T-cell (primary cell): ENCODE measurements around the gene MYLK4. TPM values are rescaled to one million over a fixed set of nuclear protein-coding genes. Genes with fewer than 3 reads are reported as not detected.

Experiments used
- ATAC-seq, 4 experiments: fragments of 200-7000 bp in 3 of 4; fragments of 150-1000 bp in 1 of 4; cut with Tn5 transposase; replicated peaks in 1 of 4; 1 replicate in 3 of 4; 2 replicates in 1 of 4; pipeline ENCODE4 v1.10.0; 2021; ENCODE audit warnings: moderate library complexity in 3 of 4, mild to moderate bottlenecking in 2 of 4, moderate number of reproducible peaks in 1 of 4
- CTCF ChIA-PET, 2 donors: fragments of 300-600 bp; sonication (Branson Sonifier 250); formaldehyde crosslinking; loops; one replicate each; lab custom pipeline; 2022; ENCODE audit warnings: antibody characterized with exemption in 2 of 2; lab: Charles Lee
- POLR2A ChIA-PET, 2 donors: fragments of 300-600 bp; sonication (Branson Sonifier 250); formaldehyde crosslinking; loops; one replicate each; lab custom pipeline; 2022; ENCODE audit warnings: antibody characterized with exemption in 2 of 2; lab: Charles Lee
- DNase-seq, 35 experiments: peaks; one replicate each; pipeline versions ENCODE4 v3.0.0 to v3.0.0-alpha.2; 2013 to 2023
- H3K27ac ChIP-seq: one replicate; pipeline ENCODE4 v1.5.1; 2013; ENCODE audit warnings: low read length
- H3K27me3 ChIP-seq, 2 experiments: replicated peaks in 1 of 2; 1 replicate in 1 of 2; 2 replicates in 1 of 2; pipeline versions ENCODE4 v1.6.1 to v1.7.0; 2013; ENCODE audit warnings: low read length in 1 of 2, mixed read lengths in 1 of 2; ENCODE audit not compliant: control insufficient read depth in 2 of 2, insufficient read depth in 2 of 2; ENCODE audit errors: extremely low read depth in 1 of 2
- H3K36me3 ChIP-seq, 2 donors: 1 replicate in 1 of 2; 2 replicates in 1 of 2; pipeline versions ENCODE4 v1.6.1 to v1.7.0; 2013; ENCODE audit warnings: low read length in 1 of 2; ENCODE audit not compliant: control insufficient read depth in 2 of 2, insufficient read depth in 1 of 2; ENCODE audit errors: extremely low read depth in 1 of 2
- H3K4me1 ChIP-seq, 2 experiments: 1 replicate in 1 of 2; 2 replicates in 1 of 2; pipeline versions ENCODE4 v1.6.1 to v1.7.0; 2013; ENCODE audit warnings: low read length in 2 of 2, mixed read lengths in 1 of 2; ENCODE audit not compliant: insufficient read depth in 2 of 2, control insufficient read depth in 1 of 2; ENCODE audit errors: extremely low read depth in 1 of 2
- H3K4me3 ChIP-seq, 2 donors: 1 replicate in 1 of 2; 2 replicates in 1 of 2; pipeline versions ENCODE4 v1.5.1 to v1.7.0; 2013; ENCODE audit warnings: mild to moderate bottlenecking in 2 of 2, low read length in 1 of 2, moderate library complexity in 1 of 2; ENCODE audit not compliant: control insufficient read depth in 1 of 2; ENCODE audit errors: extremely low read depth in 1 of 2
- H3K9me3 ChIP-seq: 2 replicates; pipeline ENCODE4 v1.7.0; 2013
- H3K27ac Mint-ChIP-seq, 2 donors: one replicate each; pipeline ENCODE4 v1.8.0; 2020 to 2021; ENCODE audit warnings: mild to moderate bottlenecking in 2 of 2, mixed read lengths in 2 of 2
- H3K27me3 Mint-ChIP-seq, 2 donors: one replicate each; pipeline ENCODE4 v1.8.0; 2021 to 2022; ENCODE audit warnings: mixed read lengths in 2 of 2
- H3K36me3 Mint-ChIP-seq: one replicate; pipeline ENCODE4 v1.8.0; 2021; ENCODE audit warnings: mixed read lengths
- H3K4me1 Mint-ChIP-seq, 3 donors: one replicate each; pipeline ENCODE4 v1.8.0; 2020 to 2022; ENCODE audit warnings: mixed read lengths in 3 of 3, mild to moderate bottlenecking in 1 of 3
- H3K4me3 Mint-ChIP-seq, 3 donors: one replicate each; pipeline ENCODE4 v1.8.0; 2020 to 2022; ENCODE audit warnings: mild to moderate bottlenecking in 3 of 3, mixed read lengths in 3 of 3, moderate library complexity in 3 of 3
- H3K9me3 Mint-ChIP-seq, 3 donors: one replicate each; pipeline ENCODE4 v1.8.0; 2020 to 2022; ENCODE audit warnings: mixed read lengths in 3 of 3
- WGBS: methylation state at CpG from one replicate; pipeline ENCODE4 v1.1.5; 2013; ENCODE audit warnings: missing lambda C conversion rate; ENCODE audit not compliant: insufficient coverage; 5-methylcytosine and 5-hydroxymethylcytosine counted together
- total RNA-seq, 35 experiments: library from RNA in 6 of 35; stranded (reverse) in 6 of 35; fragments of 120-200 nt in 1 of 35; gene quantifications; one replicate each; pipeline versions ENCODE4 v1.2.1 to v1.2.4 and lab custom pipeline; 2013 to 2026

The MYLK4 gene
- total RNA-seq, 5 donors from 2014 or later (not counting 1 experiment from before 2014, with no cell fraction given) = 0.58 to 1.4 (median 1.0) TPM

- Histone ChIP-seq H3K27me3 (no peaks in the 10 kb centered on the region), H3K36me3 (peaks cover 4 to 20% of the 10 kb centered on the region in 2 donors), H3K4me3 (peak overlapping the region; percentile 75 to 76), H3K4me1 (peaks cover 25 to 29% of the 10 kb centered on the region in 2 experiments), H3K9me3 (no peaks in the 10 kb centered on the region), H3K27ac (no peak overlapping the region)
- Mint-ChIP-seq H3K27me3 (no peaks in the 10 kb centered on the region), H3K27ac (peak overlapping the region; percentile 83 to 86), H3K4me3 (peak overlapping the region; percentile 88 to 93 (median 89)), H3K9me3 (no peaks in the 10 kb centered on the region), H3K36me3 (peaks cover 14% of the 10 kb centered on the region), H3K4me1 (peaks cover 53 to 54% (median 53%) of the 10 kb centered on the region in 3 donors)
- ATAC-seq = no peak
- ChIA-PET CTCF (interaction anchor here in 1 of 2 donors (0.7 to 2.2 kb wide), 5 partner anchors 16 to 301 kb away, joined by 3 to 9 read pairs (median 4); partner anchors contain the start of gene MYLK4), POLR2A (no interaction called here)
- 25% methylated on average over 5 of the region's 13 CpGs for WGBS
- no peak for DNase-seq
Measured at GRCh38 chr6:2766767-2767656, 16.3 kb upstream of the MYLK4 start.

- ChIA-PET POLR2A (interaction anchor here (0.6 kb wide), 3 partner anchors 9 to 537 kb away, joined by 3 to 5 read pairs (median 5); no protein-coding TSS in a partner anchor), CTCF (interaction anchor here in 1 of 2 donors (0.7 to 2.2 kb wide), 9 partner anchors 16 to 1212 kb away, joined by 3 to 10 read pairs (median 4); partner anchors contain the start of gene MYLK4)
- Mint-ChIP-seq H3K9me3 (no peaks in the 10 kb centered on the region), H3K27me3 (no peaks in the 10 kb centered on the region), H3K4me1 (peaks cover 48 to 49% (median 48%) of the 10 kb centered on the region in 3 donors), H3K36me3 (peaks cover 8% of the 10 kb centered on the region), H3K4me3 (peak overlapping the region; percentile 88 to 93 (median 89)), H3K27ac (peak overlapping the region; percentile 83 to 86)
- Histone ChIP-seq H3K4me1 (peaks cover 25 to 29% of the 10 kb centered on the region in 2 experiments), H3K36me3 (peaks cover 4 to 14% of the 10 kb centered on the region in 2 donors), H3K9me3 (no peaks in the 10 kb centered on the region), H3K27ac (no peak overlapping the region), H3K27me3 (no peaks in the 10 kb centered on the region), H3K4me3 (peak overlapping the region; percentile 75 to 76)
- DNase-seq (peak in 9 of 35 experiments; percentile 5 to 40 (median 18)), ATAC-seq (peak in 1 of 4 experiments; percentile 23)
- WGBS = under 1% methylated on average over 84 of the region's 91 CpGs
Measured at GRCh38 chr6:2765896-2766766, 15.4 kb upstream of the MYLK4 start.

- H3K4me1 ChIP-seq = peaks cover 25 to 29% of the 10 kb centered on the region in 2 experiments
- Mint-ChIP-seq H3K4me3 (peak within 1 kb of the TSS; percentile 88 to 93 (median 90)), H3K9me3 (no peaks in the 10 kb centered on the region), H3K27me3 (no peaks in the 10 kb centered on the region), H3K4me1 (peaks cover 48 to 51% (median 50%) of the 10 kb centered on the region in 3 donors), H3K27ac (peak within 1 kb of the TSS; percentile 98), H3K36me3 (peaks cover 4% of the 10 kb centered on the region)
- DNase-seq = peak; percentile 92 to 98 (median 97)
- under 1% methylated on average over 98 of the region's 104 CpGs for WGBS
- H3K4me3 ChIP-seq = peak within 1 kb of the TSS; percentile 75 to 76
- ATAC-seq = peak; percentile 89 to 91 (median 89)
- no peaks in the 10 kb centered on the region for H3K9me3 ChIP-seq
- peaks cover 3 to 7% of the 10 kb centered on the region in 2 donors for H3K36me3 ChIP-seq
- peak within 1 kb of the TSS; percentile 98 for H3K27ac ChIP-seq
- no peaks in the 10 kb centered on the region for H3K27me3 ChIP-seq
- ChIA-PET CTCF (interaction anchor here in 1 of 2 donors (0.5 to 1.3 kb wide), 7 partner anchors 15 to 1233 kb away, joined by 3 to 10 read pairs (median 3); partner anchors contain the start of gene MYLK4), POLR2A (interaction anchor here (0.6 kb wide), 4 partner anchors 10 to 536 kb away, joined by 3 to 6 read pairs (median 5); no protein-coding TSS in a partner anchor)
Measured at GRCh38 chr6:2765166-2765895, 14.6 kb upstream of the MYLK4 start, which contains the start of gene WRNIP1. WRNIP1 (plus strand) TSS chr6:2765393; CDS start chr6:2765623, 230 bp downstream.

- Histone ChIP-seq H3K4me3 (peak overlapping the region; percentile 20 to 66), H3K9me3 (no peaks in the 10 kb centered on the region), H3K27me3 (no peaks in the 10 kb centered on the region), H3K36me3 (peaks cover 0 to under 1% of the 10 kb centered on the region in 2 donors), H3K4me1 (peaks cover 25% of the 10 kb centered on the region in 2 experiments), H3K27ac (peak overlapping the region; percentile 98)
- Mint-ChIP-seq H3K4me3 (peak overlapping the region; percentile 88 to 93 (median 90)), H3K27me3 (no peaks in the 10 kb centered on the region), H3K27ac (peak overlapping the region; percentile 98), H3K36me3 (no peaks in the 10 kb centered on the region), H3K9me3 (no peaks in the 10 kb centered on the region), H3K4me1 (peaks cover 42 to 45% (median 44%) of the 10 kb centered on the region in 3 donors)
- 0% methylated on average over 27 of the region's 45 CpGs for WGBS
- ATAC-seq (peak; percentile 68 to 72 (median 69)), DNase-seq (peak in 33 of 35 experiments; percentile 30 to 84 (median 61))
- CTCF ChIA-PET = interaction anchor here in 1 of 2 donors (0.5 to 1.3 kb wide), 5 partner anchors 14 to 1213 kb away, joined by 3 to 10 read pairs (median 3); partner anchors contain the start of gene MYLK4
- POLR2A ChIA-PET = interaction anchor here in 1 of 2 donors (0.6 kb wide), 1 partner anchor 226 kb away, joined by 6 read pairs; no protein-coding TSS in a partner anchor
Measured at GRCh38 chr6:2764610-2765165, 14.0 kb upstream of the MYLK4 start.
